ENCODE results near the gene BRF1.

The BRF1 gene

DNA sequence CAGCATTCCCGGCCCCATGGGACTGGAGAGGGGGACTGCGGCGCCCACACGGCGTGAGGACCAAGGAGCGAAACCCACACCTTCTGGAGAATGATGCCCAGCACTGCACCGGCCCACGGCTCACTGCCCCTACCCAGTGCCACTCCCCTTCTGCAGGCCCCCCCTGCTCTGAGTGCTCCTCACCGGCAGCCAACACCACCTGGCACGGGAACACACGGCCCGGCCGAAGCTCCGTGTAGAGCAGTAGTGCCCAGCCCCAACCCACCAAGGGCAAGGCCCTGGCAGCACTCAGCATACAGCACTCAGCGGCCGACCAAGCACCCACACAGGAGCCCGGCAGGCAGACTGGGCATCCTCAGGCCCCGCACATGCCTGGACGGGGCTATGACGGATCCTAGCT lies 39.0 kb downstream of the BRF1 start:
- no peak for DNase-seq (ENCODE audit: low read depth)

DNA sequence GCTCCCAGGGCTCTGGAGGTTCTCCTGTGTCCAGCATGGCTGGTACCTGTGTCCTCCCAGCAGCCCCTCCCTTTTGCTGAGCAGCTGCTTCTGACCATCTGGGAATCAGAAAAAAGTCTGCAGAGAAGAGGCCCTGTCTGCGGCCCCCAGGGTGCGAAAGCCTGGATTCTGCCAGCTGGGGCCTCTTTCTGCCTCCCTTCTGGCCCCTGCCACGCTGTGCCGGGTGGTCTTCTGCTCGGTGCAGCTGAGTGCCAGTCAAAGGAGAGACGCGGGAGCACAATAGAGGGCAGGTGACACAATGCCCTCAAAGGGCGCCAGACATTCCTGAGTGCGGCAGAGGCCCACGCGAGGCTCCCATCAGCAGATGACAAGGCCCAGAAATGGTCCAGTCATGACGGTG lies 39.8 kb downstream of the BRF1 start:
- DNase-seq (ENCODE audit: low read depth): no peak

DNA sequence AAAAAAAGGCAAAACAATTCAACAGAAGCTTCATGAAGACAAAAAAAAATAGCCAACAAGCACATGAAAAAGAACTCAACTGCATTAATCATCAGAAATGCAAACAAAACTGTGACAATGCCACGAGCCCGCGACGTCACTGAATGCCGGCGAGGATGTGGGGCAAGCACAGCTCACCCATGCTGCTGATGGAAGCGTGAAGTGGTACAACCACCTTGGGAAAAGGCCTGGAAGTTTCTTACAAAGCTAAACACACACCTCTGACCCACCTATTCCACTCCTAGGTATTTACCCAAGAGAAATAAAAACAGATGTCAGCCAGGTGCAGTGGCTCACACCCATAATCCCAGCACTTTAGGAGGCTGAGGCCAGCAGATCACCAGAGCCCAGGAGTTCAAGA lies 42.0 kb downstream of the BRF1 start:
- DNase-seq (ENCODE audit: low read depth): no peak

DNA sequence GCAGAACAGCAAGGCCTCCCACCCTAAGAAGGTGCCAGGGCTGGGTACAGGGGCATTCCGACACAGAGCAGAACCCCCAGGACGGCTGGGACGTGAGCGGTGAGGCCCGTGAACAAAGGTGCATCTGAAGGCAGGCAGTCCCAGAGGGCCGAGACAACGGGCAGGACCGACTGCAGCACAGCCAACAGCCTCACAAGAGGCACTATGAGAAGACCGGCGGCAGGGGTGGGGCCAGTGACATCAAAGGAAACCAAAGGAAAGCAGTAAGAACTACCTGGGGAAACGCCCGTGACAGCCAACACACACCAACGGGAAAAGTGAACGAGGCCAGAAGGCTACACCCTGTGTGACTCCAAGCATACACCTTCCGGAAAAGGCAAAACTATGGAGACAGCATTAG lies 43.3 kb downstream of the BRF1 start:
- DNase-seq (ENCODE audit: low read depth): no peak

DNA sequence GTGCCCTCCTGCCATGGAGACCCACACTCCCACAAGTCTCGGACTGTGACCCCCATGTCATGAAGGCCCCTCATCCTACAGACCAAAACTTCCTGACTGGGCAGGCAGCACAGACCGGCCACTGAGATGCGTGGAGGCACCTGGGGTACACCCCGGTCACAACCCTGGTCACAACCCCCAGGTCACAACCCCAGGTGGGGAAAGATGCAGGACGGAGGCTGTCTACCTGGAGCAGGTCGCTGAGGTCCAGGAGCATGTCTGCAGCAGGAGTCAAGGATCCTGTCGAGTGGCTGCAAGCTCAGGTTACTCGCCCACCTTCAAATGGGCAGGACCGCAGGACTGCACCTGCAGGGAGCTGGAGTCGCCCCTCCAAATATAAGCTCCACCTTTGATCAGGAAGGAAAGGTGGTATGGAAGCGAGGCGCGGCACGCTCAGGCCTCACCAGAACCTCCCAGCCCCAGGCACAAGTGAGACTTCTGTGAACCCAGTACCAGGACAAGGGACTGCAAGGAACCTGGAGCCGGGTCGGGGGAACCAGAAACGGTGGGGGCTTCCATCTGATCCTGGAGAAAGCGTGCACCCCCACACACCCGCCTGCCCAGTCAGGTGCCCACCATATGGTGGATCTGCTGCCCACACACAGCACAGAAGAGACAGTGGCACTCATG lies 44.4 kb downstream of the BRF1 start:
- no peak for DNase-seq (ENCODE audit: low read depth)

DNA sequence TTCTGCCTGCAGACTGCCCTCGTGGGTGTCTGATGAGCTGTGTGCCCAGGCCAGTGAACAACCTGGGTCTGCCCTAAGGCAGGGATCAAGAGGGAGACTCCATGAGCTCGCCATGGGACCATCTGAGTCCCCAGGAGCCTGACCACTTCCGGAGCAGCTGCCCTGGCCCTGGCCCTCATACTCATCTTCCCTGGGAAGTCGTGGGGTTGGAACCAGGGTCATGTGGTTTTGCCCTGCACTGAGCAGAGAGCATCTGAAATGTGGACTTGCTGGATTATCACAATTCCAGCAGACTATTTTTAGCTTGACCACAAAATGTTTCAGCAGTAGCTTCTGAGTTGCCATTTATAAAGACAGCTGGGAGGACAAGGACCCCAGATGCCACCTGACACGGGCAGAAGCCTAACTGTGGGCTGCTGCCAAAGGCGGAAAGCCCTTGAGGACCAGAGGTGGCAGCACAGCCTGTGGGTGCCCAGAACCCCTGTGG lies 45.7 kb downstream of the BRF1 start:
- DNase-seq (ENCODE audit: low read depth): no peak

DNA sequence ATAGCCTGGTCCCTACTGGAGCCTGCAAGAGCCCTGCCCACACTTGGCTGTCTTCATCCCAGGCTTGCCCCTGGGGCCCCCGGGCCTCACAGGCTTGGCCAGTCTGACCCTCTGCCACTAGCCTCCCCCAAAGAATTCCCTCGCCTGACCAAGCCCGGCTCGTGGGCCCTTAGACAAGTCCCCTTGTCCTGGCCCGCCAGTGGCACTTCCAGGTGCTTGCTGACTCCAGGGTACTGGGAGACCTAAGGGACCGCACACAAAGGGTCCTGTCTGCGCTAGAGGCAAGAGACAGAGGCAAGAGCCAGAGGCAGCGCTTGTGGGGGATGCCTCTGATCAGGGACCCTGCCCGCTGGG lies 47.5 kb downstream of the BRF1 start:
- DNase-seq (ENCODE audit: low read depth): no peak

DNA sequence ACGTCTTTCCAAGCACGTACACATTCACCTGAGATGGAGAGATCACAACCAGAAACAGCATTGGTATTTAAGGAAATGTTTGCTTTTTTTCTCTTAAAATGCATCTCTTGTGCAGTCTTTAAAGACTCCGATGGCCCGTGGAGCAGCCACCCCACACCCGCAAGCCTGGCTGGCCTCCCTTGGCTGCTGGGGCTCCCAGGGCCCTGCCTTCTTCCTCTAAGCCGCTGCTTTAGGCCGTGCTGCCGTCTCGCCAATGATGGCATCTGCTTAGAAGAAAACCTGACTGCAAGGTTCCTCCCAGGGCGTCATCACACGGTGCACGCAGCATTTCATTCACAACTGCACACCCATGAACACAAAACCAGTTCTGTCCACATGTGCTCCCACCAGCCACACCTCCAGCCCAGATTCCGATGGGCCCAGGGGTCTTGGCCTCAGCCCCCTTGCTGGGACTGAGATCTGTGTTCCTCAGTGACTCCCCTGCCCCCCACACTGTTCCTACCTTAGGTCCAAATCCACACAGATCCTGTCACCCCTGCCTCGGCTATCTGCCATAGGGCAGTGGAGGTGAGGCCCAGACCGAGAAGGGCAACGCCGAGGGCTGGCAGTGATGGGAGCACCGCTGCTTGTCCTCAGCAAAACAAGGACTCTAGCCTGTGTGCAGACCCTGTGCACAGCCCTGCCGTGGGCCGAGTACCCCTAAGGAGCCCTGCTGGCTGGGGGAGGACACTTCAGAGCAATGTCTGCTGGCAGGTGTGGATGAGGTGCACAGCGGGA lies 48.1 kb downstream of the BRF1 start:
- no peak for DNase-seq (ENCODE audit: low read depth)

DNA sequence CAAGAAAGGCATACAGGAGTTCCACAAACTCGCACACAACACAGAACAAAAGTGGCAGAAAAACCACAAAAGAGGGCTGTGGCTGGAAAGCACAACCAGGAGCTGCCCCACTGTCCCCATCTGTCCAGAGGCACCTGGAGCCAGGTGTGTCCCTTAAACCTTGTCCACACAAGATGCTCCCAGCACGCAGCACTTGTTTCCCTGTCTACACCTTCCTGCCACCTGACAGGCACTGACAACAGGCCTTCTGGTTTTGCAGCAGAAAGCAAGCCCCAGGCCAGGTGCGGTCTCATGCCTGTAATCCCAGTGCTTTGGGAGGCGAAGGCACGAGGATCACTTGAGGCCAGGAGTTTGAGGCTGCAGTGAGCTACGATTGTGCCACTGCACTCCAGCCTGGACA lies 48.9 kb downstream of the BRF1 start:
- no peak for DNase-seq (ENCODE audit: low read depth)

DNA sequence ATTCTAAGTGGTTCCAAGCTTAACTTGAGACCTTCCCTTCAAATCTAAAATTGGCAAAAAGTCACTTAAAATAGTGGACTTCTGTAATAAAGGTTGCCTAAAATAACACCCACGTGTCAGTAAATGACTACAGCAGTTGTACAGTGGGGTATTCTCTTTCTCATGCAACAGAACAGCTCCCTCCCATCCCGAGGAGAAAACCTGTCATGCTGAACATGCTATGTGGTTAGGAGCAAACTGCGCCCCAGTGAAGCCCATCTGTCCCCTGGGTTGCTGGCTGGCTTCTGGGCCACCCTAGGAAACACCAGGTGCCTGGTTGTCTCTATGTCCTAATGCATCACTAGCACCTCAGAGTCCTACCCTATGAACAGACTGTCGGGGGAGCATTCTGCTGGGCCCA lies 49.8 kb downstream of the BRF1 start:
- DNase-seq (ENCODE audit: low read depth): no peak

DNA sequence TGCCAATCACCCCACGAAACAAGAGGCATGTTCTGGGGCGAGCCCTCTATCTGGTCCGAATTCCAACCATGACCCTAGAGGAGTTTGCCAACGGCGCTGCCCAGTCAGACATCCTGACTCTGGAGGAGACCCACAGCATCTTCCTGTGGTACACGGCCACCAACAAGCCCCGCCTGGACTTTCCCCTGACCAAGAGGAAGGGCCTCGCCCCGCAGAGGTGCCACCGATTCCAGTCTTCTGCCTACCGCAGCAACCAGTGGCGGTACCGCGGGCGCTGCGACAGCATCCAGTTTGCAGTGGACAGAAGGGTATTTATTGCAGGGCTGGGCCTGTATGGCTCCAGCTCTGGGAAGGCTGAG lies 50.8 kb downstream of the BRF1 start:
- DNase-seq (ENCODE audit: low read depth): no peak

DNA sequence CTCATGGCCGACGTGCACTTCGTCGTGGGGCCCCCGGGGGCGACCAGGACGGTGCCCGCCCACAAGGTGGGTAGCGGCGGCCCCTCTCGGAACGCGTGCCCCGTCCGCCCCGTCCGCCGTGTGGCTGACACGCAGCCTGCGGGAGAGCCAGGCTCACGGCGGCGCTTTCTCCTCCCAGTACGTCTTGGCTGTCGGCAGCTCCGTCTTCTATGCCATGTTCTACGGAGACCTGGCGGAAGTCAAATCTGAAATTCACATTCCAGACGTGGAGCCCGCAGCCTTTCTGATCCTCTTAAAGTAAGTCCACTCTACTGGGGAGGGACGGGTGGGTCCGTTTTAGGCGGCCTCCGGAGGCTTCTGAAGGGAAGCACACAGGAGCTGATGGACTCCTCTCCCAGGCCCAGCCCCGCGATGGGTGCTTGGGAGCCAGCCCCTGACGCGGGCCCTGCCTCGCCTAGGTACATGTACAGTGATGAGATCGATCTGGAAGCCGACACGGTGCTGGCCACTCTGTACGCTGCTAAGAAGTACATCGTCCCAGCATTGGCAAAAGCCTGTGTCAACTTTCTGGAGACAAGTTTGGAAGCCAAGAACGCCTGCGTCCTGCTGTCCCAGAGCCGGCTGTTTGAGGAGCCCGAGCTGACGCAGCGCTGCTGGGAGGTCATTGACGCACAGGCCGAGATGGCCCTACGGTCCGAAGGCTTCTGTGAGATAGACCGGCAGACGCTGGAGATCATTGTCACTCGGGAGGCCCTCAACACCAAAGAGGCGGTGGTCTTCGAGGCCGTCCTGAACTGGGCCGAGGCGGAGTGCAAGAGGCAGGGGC lies 51.4 kb downstream of the BRF1 start:
- no peak for DNase-seq (ENCODE audit: low read depth)

DNA sequence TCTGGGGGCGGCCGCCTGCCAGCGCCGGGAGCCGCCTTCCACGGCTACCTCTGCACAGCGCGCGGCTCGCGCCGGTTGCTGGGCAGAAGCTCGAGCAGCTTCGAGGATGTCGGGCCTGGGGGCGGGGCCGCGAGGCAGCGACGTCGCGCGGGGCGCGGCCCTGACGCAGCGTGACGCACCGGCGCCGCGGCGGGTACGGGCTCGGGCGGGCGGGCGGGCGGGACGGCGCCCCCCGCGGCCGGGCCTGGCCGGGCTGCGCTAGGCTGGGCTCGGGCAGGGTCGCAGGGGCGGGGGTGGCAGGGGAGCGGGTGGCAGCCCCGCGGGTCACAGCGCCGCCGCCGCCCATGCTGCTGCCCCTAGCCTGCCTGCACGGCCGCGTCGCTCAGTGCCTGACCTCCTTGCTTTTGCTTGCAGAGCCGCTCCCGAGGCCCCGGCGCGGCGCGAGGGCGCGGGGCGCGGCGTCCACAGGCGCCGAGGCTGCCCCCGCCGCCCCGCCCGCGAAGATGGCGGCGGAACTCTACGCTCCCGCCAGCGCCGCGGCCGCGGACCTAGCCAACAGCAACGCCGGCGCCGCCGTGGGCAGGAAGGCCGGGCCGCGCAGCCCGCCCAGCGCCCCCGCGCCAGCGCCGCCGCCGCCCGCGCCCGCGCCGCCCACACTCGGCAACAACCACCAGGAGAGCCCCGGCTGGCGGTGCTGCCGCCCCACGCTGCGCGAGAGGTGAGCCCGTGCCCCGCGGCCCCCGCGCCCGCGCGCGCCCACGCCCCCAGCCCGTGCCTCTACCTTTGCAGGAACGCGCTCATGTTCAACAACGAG lies 52.2 kb downstream of the BRF1 start, which contains the start of gene BTBD6:
TSS of gene BTBD6 (plus strand) at position 166 of the 814 bp plus-strand sequence. CDS start at position 345, 179 bp downstream.
- DNase-seq (ENCODE audit: low read depth): peak; percentile 62

DNA sequence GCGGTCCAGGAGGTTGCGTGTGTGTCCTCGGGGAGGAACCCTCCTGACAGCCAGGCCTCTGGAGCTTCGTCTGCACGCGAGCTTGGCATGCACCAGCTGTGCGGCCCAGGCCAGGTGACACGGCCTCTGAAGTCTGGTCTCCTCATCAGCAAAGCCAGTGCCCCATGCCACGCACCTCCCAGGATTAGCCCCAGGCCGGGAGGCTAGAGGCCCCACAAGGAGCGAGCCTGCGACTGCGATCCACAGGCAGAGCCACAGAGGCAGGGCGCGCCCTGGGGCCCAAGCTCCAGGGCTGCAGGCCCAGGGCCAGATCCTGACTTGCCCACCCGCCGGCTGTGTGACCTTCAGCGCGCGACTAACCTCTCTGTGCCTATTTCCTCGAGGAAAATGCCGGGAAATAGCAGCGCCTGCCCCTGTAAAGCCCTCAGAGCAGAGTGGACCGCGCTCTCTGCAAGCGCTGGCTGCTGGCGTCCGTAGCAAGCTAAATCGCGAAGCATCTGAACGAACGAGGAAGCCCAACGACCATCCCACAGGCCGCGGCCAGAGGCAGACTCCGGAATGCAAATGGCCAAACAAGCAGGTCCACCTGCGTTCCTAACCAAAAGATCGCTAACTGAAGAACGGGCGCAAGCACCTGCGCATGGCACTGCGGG lies 53.0 kb downstream of the BRF1 start:
- no peak for DNase-seq (ENCODE audit: low read depth)

DNA sequence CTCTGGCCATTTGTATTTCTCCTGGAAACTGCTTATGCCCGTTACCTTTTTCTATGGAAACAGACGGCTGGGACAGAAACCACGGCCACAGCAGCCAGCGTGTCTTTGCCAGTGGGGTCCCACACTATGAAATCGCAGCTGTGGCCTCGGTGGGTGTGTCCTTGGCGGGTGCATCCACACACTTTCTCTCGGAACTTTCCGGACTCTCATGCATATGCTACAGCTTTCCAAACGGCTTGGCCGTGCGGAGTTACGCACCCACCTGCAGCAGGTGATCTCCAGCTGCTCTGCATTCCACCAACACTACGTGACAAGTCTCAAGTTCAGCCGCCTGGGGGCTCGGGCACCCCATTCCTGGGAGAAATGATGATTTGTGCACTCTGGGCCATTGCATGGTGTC lies 53.8 kb downstream of the BRF1 start:
- no peak for DNase-seq (ENCODE audit: low read depth)

DNA sequence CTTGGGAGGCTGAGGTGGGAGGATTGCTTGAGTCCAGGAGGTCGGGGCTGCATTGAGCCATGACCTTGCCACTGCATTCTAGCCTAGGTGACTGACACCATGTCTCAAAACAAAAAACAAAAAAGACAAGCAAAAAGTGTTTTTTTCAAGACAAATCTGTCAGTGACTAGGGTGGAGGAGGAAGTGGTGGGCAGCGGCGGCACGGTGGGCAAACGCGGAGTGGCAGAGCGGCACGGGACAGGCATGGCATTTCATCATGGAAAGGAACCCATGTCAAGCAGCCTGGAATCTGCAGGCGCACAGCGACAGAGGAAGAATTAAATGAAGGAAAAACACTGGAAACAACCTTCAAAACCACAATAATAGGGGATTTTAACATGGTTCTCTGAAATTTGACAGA lies 56.5 kb downstream of the BRF1 start:
- no peak for DNase-seq (ENCODE audit: low read depth)

DNA sequence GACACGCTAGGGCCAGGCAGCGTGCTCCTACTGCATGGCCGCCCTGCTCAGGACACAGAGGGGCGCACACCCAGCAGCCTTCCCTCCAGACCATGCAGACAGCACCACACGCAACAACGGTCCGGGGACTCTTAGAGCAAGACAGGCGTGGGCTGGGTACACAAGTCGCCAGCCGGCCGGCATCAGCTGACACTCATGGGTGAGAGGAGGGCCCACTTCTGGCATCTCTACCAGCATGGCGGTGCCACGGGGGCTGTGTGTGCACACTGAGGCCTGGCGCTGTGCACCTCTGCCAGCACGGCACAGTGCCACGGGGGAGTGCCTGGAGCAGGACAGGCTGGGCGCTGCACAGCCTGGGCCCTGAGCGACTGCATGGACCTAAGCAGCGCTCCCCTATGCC lies 59.2 kb downstream of the BRF1 start:
- no peak for DNase-seq (ENCODE audit: low read depth)

DNA sequence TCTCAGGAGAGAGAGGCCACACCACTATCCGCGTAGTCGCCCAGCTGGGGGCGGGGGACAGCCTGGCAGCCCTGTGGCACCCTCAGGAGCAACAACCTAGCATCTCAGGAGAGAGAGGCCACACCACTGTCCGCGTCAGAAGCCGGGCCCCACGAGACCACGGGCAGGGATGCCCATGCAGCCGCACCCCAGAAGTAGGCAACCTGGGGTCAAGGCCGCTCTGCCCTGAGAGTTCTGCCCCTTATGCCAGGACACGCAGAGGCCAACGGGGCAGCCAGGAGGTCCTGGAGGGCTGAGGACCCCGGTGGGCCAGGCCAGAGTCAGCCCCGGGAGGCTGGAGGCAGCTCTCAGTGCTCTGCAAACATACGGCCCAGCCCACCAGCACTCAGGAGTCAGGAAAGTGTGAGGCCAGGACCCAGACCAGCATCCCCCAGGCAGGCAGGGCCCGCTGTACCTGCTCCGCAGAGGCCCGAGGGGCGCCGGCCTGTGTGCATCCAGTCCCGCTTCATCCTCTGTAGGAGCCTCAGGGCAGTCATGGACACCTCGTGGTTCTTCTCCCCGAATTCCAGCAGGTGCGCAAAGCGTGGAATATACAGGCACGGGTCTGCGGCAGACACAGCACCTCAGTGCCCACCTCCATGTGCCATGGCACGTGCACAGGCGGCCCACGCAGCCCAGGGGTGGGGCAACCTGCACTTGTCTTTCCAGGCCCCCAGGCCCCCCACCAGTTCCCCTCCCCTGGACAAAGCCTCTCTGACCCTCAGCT lies 59.8 kb downstream of the BRF1 start:
- DNase-seq (ENCODE audit: low read depth): no peak

DNA sequence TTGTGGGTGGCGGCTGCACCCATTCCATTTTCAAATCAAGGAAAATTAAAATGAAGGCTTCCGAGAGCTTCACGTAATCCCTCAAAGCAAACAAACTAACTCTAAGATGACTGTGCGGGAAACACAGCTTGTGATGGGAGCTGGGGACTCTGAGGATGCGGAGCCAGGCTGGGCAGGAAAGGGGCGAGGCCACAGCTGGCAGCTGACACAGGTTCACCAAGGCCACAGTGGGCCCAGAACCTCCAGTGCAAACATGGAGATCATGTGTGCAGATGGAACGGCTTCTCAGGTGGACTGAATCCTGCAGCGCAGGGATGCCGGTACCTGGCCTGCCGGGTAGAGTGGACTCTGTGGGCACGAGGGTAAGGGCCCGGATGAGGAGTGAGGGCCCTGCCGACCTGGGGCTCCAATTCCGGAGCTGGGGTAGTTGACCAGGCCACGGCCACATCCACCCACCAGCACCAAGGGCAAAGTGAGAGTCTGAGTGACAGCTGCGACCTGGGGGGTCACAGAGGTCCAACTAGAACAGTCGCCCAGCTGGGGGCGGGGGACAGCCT lies 71.6 kb downstream of the BRF1 start:
- DNase-seq (ENCODE audit: low read depth): no peak

DNA sequence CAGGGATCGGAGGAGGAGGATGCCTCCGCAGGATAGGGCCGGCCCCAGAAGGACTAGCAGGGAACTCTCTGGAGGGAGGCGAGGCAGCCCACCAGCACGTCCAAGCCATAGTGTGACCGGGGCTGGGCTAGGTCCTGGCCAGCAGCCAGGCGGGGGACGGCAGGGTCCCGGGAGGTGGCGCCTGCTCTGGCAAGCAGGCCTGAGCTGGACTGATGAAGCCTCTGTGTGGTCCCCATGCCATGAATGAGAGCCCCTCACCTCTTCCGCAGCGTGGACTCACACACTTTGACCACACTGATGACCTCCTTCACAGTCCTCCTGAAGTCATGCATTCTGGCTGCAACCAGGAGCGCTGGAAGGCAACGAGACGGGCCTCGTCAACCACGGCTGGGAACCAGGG lies 72.2 kb downstream of the BRF1 start:
- no peak for DNase-seq (ENCODE audit: low read depth)

All from fibroblast of the conjunctiva (primary cell).